ENCODE data around the gene ARPC5. TPM values are rescaled to one million over a fixed set of nuclear protein-coding genes. Genes with fewer than 3 reads are reported as not detected.

ARPC5 gene
- total and polyA plus RNA-seq, 10 of the 15 experiments (the other 5 are each of a cell fraction or from before 2014, with no cell fraction given), result 238 to 784 (median 309) TPM

- TF ChIP-seq RCOR1 (conservative IDR thresholded peaks at IDR 0.05; ENCODE audit: low read depth, low read length) (no peak), CHD4 (IDR thresholded peaks at IDR 0.05) (no peak), TCF3 (IDR thresholded peaks at IDR 0.05; ENCODE audit: borderline replicate concordance, insufficient read depth, low read depth, low read length) (no peak), ETV6 (conservative IDR thresholded peaks at IDR 0.05 in 1 of 2, IDR thresholded peaks at IDR 0.05 in 1 of 2; ENCODE audit: borderline replicate concordance in 1 of 2, low read depth in 1 of 2) (peak in 1 of 2 experiments; percentile 97; a peak in 2 of 4 replicates), SREBF1 (IDR thresholded peaks at IDR 0.05; ENCODE audit: low read length) (no peak), ZNF592 (IDR thresholded peaks at IDR 0.05) (no peak), ZNF622 (IDR thresholded peaks at IDR 0.05) (no peak), TAF1 (IDR thresholded peaks at IDR 0.05; ENCODE audit: borderline replicate concordance, low read depth, low read length) (0 out of 2 replicates have a peak, but pooled peaks have one; percentile 34), YBX1 (IDR thresholded peaks at IDR 0.05) (no peak), MAX (IDR thresholded peaks at IDR 0.05; ENCODE audit: low read depth, low read length) (no peak), EGR1 (IDR thresholded peaks at IDR 0.05; ENCODE audit: borderline replicate concordance in 1 of 2, low read depth in 2 of 2, low read length in 2 of 2) (peak in 1 of 2 experiments; percentile 47; a peak in 1 of 3 replicates), CBFB (IDR thresholded peaks at IDR 0.05; ENCODE audit: low read depth) (no peak), CHD2 (IDR thresholded peaks at IDR 0.05; ENCODE audit: borderline replicate concordance, low read depth, low read length) (no peak), BCLAF1 (IDR thresholded peaks at IDR 0.05) (no peak), ZSCAN29 (IDR thresholded peaks at IDR 0.05) (no peak), SKIL (IDR thresholded peaks at IDR 0.05; ENCODE audit: low read depth, poor library complexity, severe bottlenecking) (no peak), HSF1 (IDR thresholded peaks at IDR 0.05; ENCODE audit: low read depth, low read length) (no peak), JUND (IDR thresholded peaks at IDR 0.05; ENCODE audit: low read depth, low read length) (no peak), CREM (IDR thresholded peaks at IDR 0.05; ENCODE audit: low read depth) (peak; percentile 64; the same call in 1 of the 2 replicates), SIX5 (IDR thresholded peaks at IDR 0.05; ENCODE audit: low read depth, low read length, severe bottlenecking) (no peak), LARP7 (IDR thresholded peaks at IDR 0.05) (no peak)
Observed at GRCh38 chr1:183593356-183593755, 42.2 kb downstream of the ARPC5 start (continued).

Measured in GM12878 (cell line).